Hepatic stellate cell (primary cell): ENCODE measurements around the gene PLEKHA7.
A peak's percentile ranks its signal among the peaks of the same experiment; 100 is the strongest.
"Not testable (repeated sequence)": the region's sequence is repeated elsewhere in the genome, so short reads cannot be mapped to it uniquely, and the experiment has no call there.

ENCODE experiments used
- DNase-seq: peaks from one replicate; pipeline ENCODE4 v3.0.0; 2011; ENCODE audit warnings: low spot score

PLEKHA7 gene

GRCh38 chr11:17014321-17014832 lies at the start of gene PLEKHA7:
TSS of gene PLEKHA7 (minus strand) at chr11:17014414. CDS start at chr11:17014401, 13 bp downstream.
- no peak for DNase-seq

GRCh38 chr11:17063171-17064002 lies 49.2 kb upstream of the PLEKHA7 start:
- peak; percentile 58 for DNase-seq

- DNase-seq = not testable (repeated sequence)
Observed at GRCh38 chr11:17051146-17051545, 36.9 kb upstream of the PLEKHA7 start.

- not testable (repeated sequence) for DNase-seq
Observed at GRCh38 chr11:17048491-17048890, 34.3 kb upstream of the PLEKHA7 start.

- no peak for DNase-seq
Observed at GRCh38 chr11:17046690-17047089, 32.5 kb upstream of the PLEKHA7 start.

- no peak for DNase-seq
Observed at GRCh38 chr11:17036666-17037658, 22.7 kb upstream of the PLEKHA7 start.

- DNase-seq = not testable (repeated sequence)
Observed at GRCh38 chr11:17034027-17034426, 19.8 kb upstream of the PLEKHA7 start.

GRCh38 chr11:17026487-17027082 lies 12.4 kb upstream of the PLEKHA7 start:
- DNase-seq = no peak

- no peak for DNase-seq
Observed at GRCh38 chr11:17024924-17025323, 10.7 kb upstream of the PLEKHA7 start.

GRCh38 chr11:17021511-17021910 lies 7.3 kb upstream of the PLEKHA7 start:
- DNase-seq = no peak

- no peak for DNase-seq
Observed at GRCh38 chr11:17020831-17021230, 6.6 kb upstream of the PLEKHA7 start.

GRCh38 chr11:17019232-17019631 lies 5.0 kb upstream of the PLEKHA7 start:
- no peak for DNase-seq

- DNase-seq = no peak
Observed at GRCh38 chr11:17015627-17016126, 1.5 kb upstream of the PLEKHA7 start.

- no peak for DNase-seq
Observed at GRCh38 chr11:17014833-17015626, 816 bp upstream of the PLEKHA7 start.

- no peak for DNase-seq
Observed at GRCh38 chr11:17013548-17014320, 480 bp downstream of the PLEKHA7 start.

GRCh38 chr11:17012712-17013547 lies 1.3 kb downstream of the PLEKHA7 start:
- DNase-seq = no peak

GRCh38 chr11:17012179-17012578 lies 2.0 kb downstream of the PLEKHA7 start:
- no peak for DNase-seq

GRCh38 chr11:17010851-17011420 lies 3.3 kb downstream of the PLEKHA7 start:
- no peak for DNase-seq

GRCh38 chr11:17008099-17008498 lies 6.1 kb downstream of the PLEKHA7 start:
- no peak for DNase-seq
